Astrocyte (in vitro differentiated cells and primary cell): ENCODE data around the gene AREG. TPM values are rescaled to one million over a fixed set of nuclear protein-coding genes. Genes with fewer than 3 reads are reported as not detected.

ENCODE experiments used
- DNase-seq: peaks from one replicate; pipeline ENCODE4 v3.0.0-alpha.2; 2010; ENCODE audit warnings: low read depth
- FAIRE-seq: peaks from 2 replicates; lab custom pipeline; 2011; peaks lifted over from hg19 to GRCh38; lab: Jason Lieb, UNC
- H2AFZ ChIP-seq: 2 replicates; pipeline ENCODE4 v1.6.0; 2012; ENCODE audit warnings: low read depth, low read length, inconsistent platforms
- H3K27ac ChIP-seq: 2 replicates; pipeline ENCODE4 v1.5.1; 2011; ENCODE audit warnings: low read depth, low read length, inconsistent platforms
- H3K27me3 ChIP-seq: 2 replicates; pipeline ENCODE4 v1.6.0; 2011; ENCODE audit warnings: low read length, inconsistent platforms; ENCODE audit not compliant: insufficient read depth
- H3K36me3 ChIP-seq: 2 replicates; pipeline ENCODE4 v1.5.1; 2011; ENCODE audit warnings: low read length, inconsistent platforms; ENCODE audit not compliant: insufficient read depth
- H3K4me1 ChIP-seq: 2 replicates; pipeline ENCODE4 v1.5.1; 2011; ENCODE audit warnings: low read length, inconsistent platforms; ENCODE audit not compliant: insufficient read depth
- H3K4me2 ChIP-seq: 2 replicates; pipeline ENCODE4 v1.6.0; 2012; ENCODE audit warnings: low read length, inconsistent platforms
- H3K4me3 ChIP-seq: 2 replicates; pipeline ENCODE4 v1.5.1; 2011; ENCODE audit warnings: low read depth, mild to moderate bottlenecking, low read length, inconsistent platforms; ENCODE audit not compliant: insufficient read depth
- H3K79me2 ChIP-seq: 2 replicates; pipeline ENCODE4 v1.6.0; 2012; ENCODE audit warnings: mild to moderate bottlenecking, low read length, inconsistent platforms; ENCODE audit not compliant: insufficient read depth
- H3K9ac ChIP-seq: 2 replicates; pipeline ENCODE4 v1.6.0; 2012; ENCODE audit warnings: mild to moderate bottlenecking, low read length, inconsistent platforms
- H3K9me3 ChIP-seq: 2 replicates; pipeline ENCODE4 v1.5.1; 2012; ENCODE audit warnings: low read depth, mild to moderate bottlenecking, low read length, inconsistent platforms; ENCODE audit not compliant: insufficient read depth
- H4K20me1 ChIP-seq: 2 replicates; pipeline ENCODE4 v1.6.0; 2012; ENCODE audit warnings: low read length, inconsistent platforms; ENCODE audit not compliant: insufficient read depth
- H3K27ac Mint-ChIP-seq: one replicate; pipeline ENCODE4 v1.8.0; 2021; ENCODE audit warnings: mild to moderate bottlenecking, mixed read lengths; ENCODE audit not compliant: unreplicated experiment
- H3K27me3 Mint-ChIP-seq: one replicate; pipeline ENCODE4 v1.8.0; 2021; ENCODE audit warnings: low read depth, mixed read lengths; ENCODE audit not compliant: unreplicated experiment
- H3K36me3 Mint-ChIP-seq: one replicate; pipeline ENCODE4 v1.8.0; 2021; ENCODE audit warnings: low read depth, mixed read lengths; ENCODE audit not compliant: unreplicated experiment
- H3K4me1 Mint-ChIP-seq: one replicate; pipeline ENCODE4 v1.8.0; 2021; ENCODE audit warnings: low read depth, mixed read lengths; ENCODE audit not compliant: unreplicated experiment
- H3K4me3 Mint-ChIP-seq: one replicate; pipeline ENCODE4 v1.8.0; 2021; ENCODE audit warnings: mild to moderate bottlenecking, moderate library complexity, mixed read lengths; ENCODE audit not compliant: unreplicated experiment
- H3K9me3 Mint-ChIP-seq: one replicate; pipeline ENCODE4 v1.8.0; 2021; ENCODE audit warnings: mild to moderate bottlenecking, mixed read lengths; ENCODE audit not compliant: unreplicated experiment
- CTCF ChIP-seq: IDR thresholded peaks from 2 replicates; pipeline ENCODE4 v1.5.1; 2011; ENCODE audit warnings: low read depth, mild to moderate bottlenecking, inconsistent platforms, low read length, moderate library complexity; ENCODE audit not compliant: insufficient read depth
- EZH2 ChIP-seq: IDR thresholded peaks from 2 replicates; pipeline ENCODE4 v1.6.1; 2012; ENCODE audit warnings: mild to moderate bottlenecking, low read length, inconsistent platforms; ENCODE audit not compliant: insufficient read depth
- total RNA-seq: library from RNA; stranded (reverse); gene quantifications from 2 replicates; pipeline ENCODE4 v1.2.1, GENCODE V29; 2021

AREG gene
- total RNA-seq, 1 donor from 2014 or later, result 1.5 TPM

- Mint-ChIP-seq H3K9me3 (peaks cover 5% of the 10 kb centered on the region), H3K27ac (no peak overlapping the region), H3K4me1 (peaks cover 11% of the 10 kb centered on the region), H3K27me3 (no peaks in the 10 kb centered on the region), H3K4me3 (no peak overlapping the region), H3K36me3 (no peaks in the 10 kb centered on the region)
- Histone ChIP-seq H3K27me3 (no peaks in the 10 kb centered on the region), H3K4me1 (peaks cover 4% of the 10 kb centered on the region), H3K4me2 (no peak overlapping the region), H2AFZ (no peak overlapping the region), H3K79me2 (no peaks in the 10 kb centered on the region), H4K20me1 (no peaks in the 10 kb centered on the region), H3K9me3 (no peaks in the 10 kb centered on the region), H3K27ac (no peak overlapping the region), H3K36me3 (no peaks in the 10 kb centered on the region), H3K9ac (no peak overlapping the region), H3K4me3 (no peak overlapping the region)
- no peak for DNase-seq
- TF ChIP-seq CTCF (no peak), EZH2 (no peak)
- FAIRE-seq, result no peak
Measured at GRCh38 chr4:74456056-74456744, 11.3 kb downstream of the AREG start.

- no peak overlapping the region for H3K4me2 ChIP-seq
- no peaks in the 10 kb centered on the region for H3K4me1 ChIP-seq
- no peak overlapping the region for H3K4me3 ChIP-seq
- no peaks in the 10 kb centered on the region for H3K36me3 Mint-ChIP-seq
- no peaks in the 10 kb centered on the region for H3K36me3 ChIP-seq
- H2AFZ ChIP-seq, result no peak overlapping the region
- FAIRE-seq (no peak), DNase-seq (no peak)
- H3K9me3 ChIP-seq, result no peaks in the 10 kb centered on the region
- H3K79me2 ChIP-seq, result no peaks in the 10 kb centered on the region
- H4K20me1 ChIP-seq, result no peaks in the 10 kb centered on the region
- H3K9me3 Mint-ChIP-seq, result peaks cover 5% of the 10 kb centered on the region
- no peak overlapping the region for H3K9ac ChIP-seq
- H3K27me3 ChIP-seq, result no peaks in the 10 kb centered on the region
- H3K4me1 Mint-ChIP-seq, result peaks cover 6% of the 10 kb centered on the region
- no peak overlapping the region for H3K4me3 Mint-ChIP-seq
- no peaks in the 10 kb centered on the region for H3K27me3 Mint-ChIP-seq
- H3K27ac ChIP-seq, result no peak overlapping the region
- TF ChIP-seq CTCF, result no peak
- TF ChIP-seq EZH2, result no peak
- H3K27ac Mint-ChIP-seq, result no peak overlapping the region
Measured at GRCh38 chr4:74456849-74457395, 12.0 kb downstream of the AREG start.

GRCh38 chr4:74460833-74461232 lies 15.9 kb downstream of the AREG start:
- H3K4me1 Mint-ChIP-seq, result no peaks in the 10 kb centered on the region
- no peak overlapping the region for H3K9ac ChIP-seq
- FAIRE-seq (no peak), DNase-seq (no peak)
- no peaks in the 10 kb centered on the region for H3K36me3 Mint-ChIP-seq
- no peak overlapping the region for H3K27ac Mint-ChIP-seq
- H3K36me3 ChIP-seq, result no peaks in the 10 kb centered on the region
- H3K27me3 Mint-ChIP-seq, result no peaks in the 10 kb centered on the region
- TF ChIP-seq EZH2 (no peak), CTCF (no peak)
- no peaks in the 10 kb centered on the region for H3K27me3 ChIP-seq
- no peaks in the 10 kb centered on the region for H4K20me1 ChIP-seq
- no peaks in the 10 kb centered on the region for H3K9me3 ChIP-seq
- H3K79me2 ChIP-seq, result no peaks in the 10 kb centered on the region
- H3K4me1 ChIP-seq, result no peaks in the 10 kb centered on the region
- H3K27ac ChIP-seq, result no peak overlapping the region
- no peak overlapping the region for H3K4me3 Mint-ChIP-seq
- H3K9me3 Mint-ChIP-seq, result peaks cover 5% of the 10 kb centered on the region
- H2AFZ ChIP-seq, result no peak overlapping the region
- no peak overlapping the region for H3K4me2 ChIP-seq
- H3K4me3 ChIP-seq, result no peak overlapping the region
